Activated CD4-positive, alpha-beta T cell treated with anti-CD3 and anti-CD28 coated beads for 36 hours (primary cell): ENCODE results near the gene CAMK2D. TPM values are rescaled to one million over a fixed set of nuclear protein-coding genes. Genes with fewer than 3 reads are reported as not detected.

Experiments
- ATAC-seq: fragments of 200-7000 bp; cut with Tn5 transposase; one replicate; pipeline ENCODE4 v1.10.0; 2021; ENCODE audit warnings: mild to moderate bottlenecking, moderate library complexity
- CTCF ChIA-PET: fragments of 350-600 bp; sonication (Branson Sonifier 250); formaldehyde crosslinking; loops from one replicate; lab custom pipeline; 2021; ENCODE audit warnings: antibody characterized with exemption; lab: Charles Lee
- POLR2A ChIA-PET: fragments of 350-600 bp; sonication (Branson Sonifier 250); formaldehyde crosslinking; loops from one replicate; lab custom pipeline; 2021; ENCODE audit warnings: antibody characterized with exemption, inconsistent platforms; lab: Charles Lee
- DNase-seq: peaks from one replicate; pipeline ENCODE4 v3.0.0-alpha.2; 2020
- H3K27ac Mint-ChIP-seq: one replicate; pipeline ENCODE4 v1.8.0; 2021; ENCODE audit warnings: mixed read lengths
- H3K27me3 Mint-ChIP-seq: one replicate; pipeline ENCODE4 v1.8.0; 2021; ENCODE audit warnings: mixed read lengths
- H3K36me3 Mint-ChIP-seq: one replicate; pipeline ENCODE4 v1.8.0; 2021; ENCODE audit warnings: low read depth, mixed read lengths
- H3K4me1 Mint-ChIP-seq: one replicate; pipeline ENCODE4 v1.8.0; 2021; ENCODE audit warnings: mixed read lengths
- H3K4me3 Mint-ChIP-seq: one replicate; pipeline ENCODE4 v1.8.0; 2021; ENCODE audit warnings: mild to moderate bottlenecking, moderate library complexity, mixed read lengths
- H3K9me3 Mint-ChIP-seq: one replicate; pipeline ENCODE4 v1.8.0; 2021; ENCODE audit warnings: low read depth, mixed read lengths
- intact Hi-C, 2 experiments: fragments of 100-400 bp; cut with DNase I in 1 of 2; cut with micrococcal nuclease in 1 of 2; formaldehyde crosslinking; loops; one replicate each; pipeline versions ENCODE4 v1.14.2 to v1.15.1; 2022 to 2024; cut with DNase I, micrococcal nuclease
- total RNA-seq, 2 experiments: library from RNA; stranded (reverse); gene quantifications; one replicate each; pipeline ENCODE4 v1.2.3, GENCODE V29; 2021

Gene CAMK2D
- total RNA-seq, 2 experiments from 2014 or later, result 70.3 to 71.3 TPM

DNA sequence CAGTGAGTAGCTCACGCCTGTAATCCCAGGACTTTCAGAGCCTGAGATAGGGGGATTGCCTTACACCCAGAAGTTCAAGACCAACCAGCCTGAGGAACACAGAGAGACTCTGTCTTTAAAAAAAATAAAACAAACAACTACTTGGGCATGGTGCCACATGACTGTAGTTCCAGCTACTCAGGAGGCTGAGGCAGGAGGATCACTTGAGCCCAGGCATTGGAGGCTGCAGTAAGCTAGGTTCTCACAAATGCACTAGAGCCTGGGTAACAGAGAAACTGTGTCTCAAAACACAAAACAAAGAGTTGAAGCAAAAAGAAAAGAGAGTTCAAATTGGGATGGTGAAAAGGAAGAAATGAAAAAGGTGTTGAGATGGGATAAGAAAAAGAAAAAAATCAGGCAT lies 10.8 kb downstream of the CAMK2D start:
- CTCF ChIA-PET, result interaction anchor here (0.6 to 1.3 kb wide), 2 partner anchors 9 to 84 kb away, joined by 3 to 4 read pairs; no protein-coding TSS in a partner anchor
- Mint-ChIP-seq H3K4me1 (peaks cover 43% of the 10 kb centered on the region), H3K27ac (no peak overlapping the region), H3K36me3 (peaks cover 46% of the 10 kb centered on the region), H3K9me3 (no peaks in the 10 kb centered on the region), H3K27me3 (no peaks in the 10 kb centered on the region), H3K4me3 (no peak overlapping the region)
- POLR2A ChIA-PET, result interaction anchor here (0.6 kb wide), 1 partner anchor 18 kb away, joined by 3 read pairs; no protein-coding TSS in a partner anchor
- ATAC-seq, result no peak
- no peak for DNase-seq
- intact Hi-C loops, result no loop called here

DNA sequence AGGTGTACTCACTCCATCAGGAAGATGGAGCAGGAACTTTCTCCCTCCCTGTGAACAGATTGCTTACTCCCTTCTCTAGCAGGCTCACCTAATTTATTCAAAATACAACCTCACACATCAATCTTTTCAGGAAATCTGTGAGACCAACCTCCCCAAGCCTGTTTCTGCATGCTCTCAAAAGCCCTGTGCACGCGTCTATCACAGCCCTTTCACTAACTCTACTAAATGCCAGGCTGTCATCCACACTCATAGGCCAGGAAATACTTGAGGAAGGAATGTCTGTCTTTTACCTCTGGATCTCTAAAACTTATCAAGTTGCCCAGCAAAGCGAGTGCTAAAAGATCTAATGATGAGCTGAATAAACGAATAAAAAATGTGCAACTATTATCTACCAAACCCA lies 11.2 kb downstream of the CAMK2D start:
- Mint-ChIP-seq H3K27me3 (no peaks in the 10 kb centered on the region), H3K4me3 (no peak overlapping the region), H3K4me1 (peaks cover 40% of the 10 kb centered on the region), H3K36me3 (peaks cover 44% of the 10 kb centered on the region), H3K9me3 (no peaks in the 10 kb centered on the region), H3K27ac (no peak overlapping the region)
- DNase-seq, result no peak
- intact Hi-C loops, result no loop called here
- ChIA-PET POLR2A (interaction anchor here (0.6 kb wide), 1 partner anchor 17 kb away, joined by 3 read pairs; no protein-coding TSS in a partner anchor), CTCF (interaction anchor here (0.6 to 1.3 kb wide), 2 partner anchors 10 to 83 kb away, joined by 3 to 4 read pairs; no protein-coding TSS in a partner anchor)
- ATAC-seq, result no peak

DNA sequence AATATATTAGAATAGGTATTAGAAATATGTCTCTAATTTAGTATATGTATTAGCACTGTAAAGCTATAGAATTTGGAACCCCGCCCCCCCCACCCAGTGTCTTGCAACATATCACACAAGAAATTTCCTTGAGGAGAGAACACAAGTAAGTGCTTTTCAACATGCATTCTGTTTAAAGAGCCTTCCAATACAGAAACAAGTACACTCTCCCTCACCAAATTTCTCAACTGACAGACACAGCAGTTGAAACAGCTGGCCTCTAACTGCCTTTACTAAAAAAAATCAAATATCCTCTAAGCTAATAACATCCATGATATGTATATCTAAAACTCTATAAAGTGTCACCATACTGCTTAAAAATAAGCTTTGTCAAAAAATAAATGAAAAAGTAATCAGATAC lies 12.4 kb downstream of the CAMK2D start:
- H3K4me1 Mint-ChIP-seq, result peaks cover 32% of the 10 kb centered on the region
- ATAC-seq, result no peak
- CTCF ChIA-PET, result interaction anchor here (0.5 kb wide), 1 partner anchor 226 kb away, joined by 3 read pairs; no protein-coding TSS in a partner anchor
- H3K36me3 Mint-ChIP-seq, result peaks cover 39% of the 10 kb centered on the region
- no peaks in the 10 kb centered on the region for H3K9me3 Mint-ChIP-seq
- intact Hi-C loops, result no loop called here
- DNase-seq, result no peak
- H3K27ac Mint-ChIP-seq, result no peak overlapping the region
- POLR2A ChIA-PET, result no interaction called here
- H3K4me3 Mint-ChIP-seq, result no peak overlapping the region
- H3K27me3 Mint-ChIP-seq, result no peaks in the 10 kb centered on the region

DNA sequence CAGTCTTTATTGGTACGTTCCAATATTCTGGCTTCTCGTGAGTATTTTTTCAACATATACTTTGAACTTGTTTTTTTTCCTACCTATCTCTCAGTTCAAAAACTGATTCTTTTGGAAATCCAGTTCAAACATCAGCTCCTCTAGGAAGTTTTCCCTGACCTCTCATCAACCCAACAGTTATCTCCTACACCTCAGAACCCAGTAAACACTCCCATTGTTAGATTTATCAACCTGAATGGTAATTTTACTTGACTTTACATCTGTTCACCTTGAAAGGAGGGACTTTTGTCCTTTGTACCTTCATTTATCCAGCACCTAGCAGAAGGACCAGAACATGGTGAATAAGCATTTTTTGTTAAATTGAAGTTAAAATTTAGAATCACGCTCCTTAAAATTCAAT lies 13.6 kb downstream of the CAMK2D start:
- intact Hi-C loops, result no loop called here
- peaks cover 31% of the 10 kb centered on the region for H3K4me1 Mint-ChIP-seq
- CTCF ChIA-PET, result no interaction called here
- H3K4me3 Mint-ChIP-seq, result no peak overlapping the region
- no peaks in the 10 kb centered on the region for H3K9me3 Mint-ChIP-seq
- H3K36me3 Mint-ChIP-seq, result peaks cover 38% of the 10 kb centered on the region
- no peak overlapping the region for H3K27ac Mint-ChIP-seq
- DNase-seq (no peak), ATAC-seq (no peak)
- POLR2A ChIA-PET, result no interaction called here
- H3K27me3 Mint-ChIP-seq, result no peaks in the 10 kb centered on the region

DNA sequence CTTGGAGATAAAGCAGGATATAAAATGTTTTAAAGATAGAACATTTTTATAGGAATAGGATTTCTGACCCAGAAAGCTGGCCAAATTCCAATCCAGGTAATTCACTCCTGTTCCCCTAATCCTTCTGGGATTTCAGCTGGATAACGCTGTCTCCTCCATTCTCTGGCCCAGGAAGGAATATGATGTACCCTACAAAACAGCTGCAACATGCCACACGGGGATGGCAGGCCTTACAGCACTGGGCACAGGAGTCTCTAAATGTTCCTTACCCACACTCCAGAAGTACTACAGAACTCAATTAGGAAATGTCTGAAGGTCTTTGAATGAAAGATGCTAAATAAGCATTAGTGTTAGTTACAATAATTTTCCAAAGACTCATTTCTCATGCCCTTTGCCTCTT lies 15.8 kb downstream of the CAMK2D start:
- CTCF ChIA-PET, result interaction anchor here (0.8 to 1.1 kb wide), 3 partner anchors 10 to 1083 kb away, joined by 3 to 4 read pairs (median 4); no protein-coding TSS in a partner anchor
- intact Hi-C loops, result no loop called here
- Mint-ChIP-seq H3K4me3 (no peak overlapping the region), H3K27me3 (no peaks in the 10 kb centered on the region), H3K27ac (no peak overlapping the region), H3K36me3 (peaks cover 35% of the 10 kb centered on the region), H3K4me1 (peaks cover 27% of the 10 kb centered on the region), H3K9me3 (no peaks in the 10 kb centered on the region)
- ATAC-seq, result no peak
- DNase-seq, result no peak
- POLR2A ChIA-PET, result no interaction called here

DNA sequence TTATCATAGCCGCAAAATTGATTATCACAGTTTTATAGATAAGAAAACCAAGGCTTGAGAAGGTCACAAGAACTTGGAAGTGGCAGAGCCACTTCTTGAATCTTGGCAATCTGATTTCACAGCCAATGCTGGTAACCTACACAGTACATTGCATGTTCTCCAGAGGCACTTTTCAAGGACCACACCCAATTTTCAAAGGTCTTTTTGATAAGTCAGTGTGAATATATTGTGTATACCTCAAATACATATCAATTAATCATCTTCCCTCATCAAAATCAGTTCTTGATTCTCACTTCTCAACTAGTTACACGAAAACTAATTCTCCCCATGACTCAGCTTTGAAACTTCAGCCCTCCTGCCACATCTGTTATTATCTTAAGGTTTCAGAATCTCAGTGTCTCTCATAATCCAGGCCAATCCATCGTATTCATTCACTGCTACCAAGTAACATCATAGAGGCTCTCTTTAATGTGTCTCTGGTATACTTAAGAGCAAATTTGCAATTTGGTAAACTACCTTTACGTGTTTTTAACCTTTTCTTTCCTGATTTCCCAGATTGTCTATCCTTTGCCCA lies 16.8 kb downstream of the CAMK2D start:
- Mint-ChIP-seq H3K36me3 (peaks cover 34% of the 10 kb centered on the region), H3K27ac (no peak overlapping the region), H3K27me3 (no peaks in the 10 kb centered on the region), H3K4me3 (no peak overlapping the region), H3K4me1 (peaks cover 26% of the 10 kb centered on the region), H3K9me3 (no peaks in the 10 kb centered on the region)
- ATAC-seq, result peak; percentile 82
- ChIA-PET POLR2A (no interaction called here), CTCF (interaction anchor here (0.8 to 1.1 kb wide), 2 partner anchors 188 to 1082 kb away, joined by 4 read pairs; no protein-coding TSS in a partner anchor)
- no peak for DNase-seq
- intact Hi-C loops, result no loop called here

DNA sequence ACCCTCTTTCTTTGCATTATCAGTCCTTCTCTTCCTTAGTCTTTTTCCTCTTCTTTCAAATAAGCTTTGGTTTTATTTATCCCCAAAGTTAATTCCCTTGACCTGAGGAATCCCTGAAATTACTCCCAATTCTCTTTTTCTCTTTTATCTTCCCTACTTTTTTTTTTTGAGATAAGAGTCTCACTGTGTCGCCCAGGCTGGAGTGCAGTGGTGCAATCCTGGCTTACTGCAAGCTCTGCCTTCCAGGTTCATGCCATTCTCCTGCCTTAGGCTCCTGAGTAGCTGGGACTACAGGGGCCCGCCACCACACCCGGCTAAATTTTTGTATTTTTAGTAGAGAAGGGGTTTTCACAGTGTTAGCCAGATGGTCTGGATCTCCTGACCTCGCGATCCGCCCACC lies 17.8 kb downstream of the CAMK2D start:
- CTCF ChIA-PET, result interaction anchor here (0.8 to 1.0 kb wide), 2 partner anchors 33 to 61 kb away, joined by 3 read pairs; no protein-coding TSS in a partner anchor
- ATAC-seq, result no peak
- POLR2A ChIA-PET, result interaction anchor here (0.6 kb wide), 1 partner anchor 10 kb away, joined by 4 read pairs; no protein-coding TSS in a partner anchor
- peaks cover 40% of the 10 kb centered on the region for H3K36me3 Mint-ChIP-seq
- no peaks in the 10 kb centered on the region for H3K9me3 Mint-ChIP-seq
- H3K27ac Mint-ChIP-seq, result no peak overlapping the region
- intact Hi-C loops, result no loop called here
- DNase-seq, result no peak
- H3K4me1 Mint-ChIP-seq, result peaks cover 35% of the 10 kb centered on the region
- H3K27me3 Mint-ChIP-seq, result no peaks in the 10 kb centered on the region
- H3K4me3 Mint-ChIP-seq, result no peak overlapping the region

DNA sequence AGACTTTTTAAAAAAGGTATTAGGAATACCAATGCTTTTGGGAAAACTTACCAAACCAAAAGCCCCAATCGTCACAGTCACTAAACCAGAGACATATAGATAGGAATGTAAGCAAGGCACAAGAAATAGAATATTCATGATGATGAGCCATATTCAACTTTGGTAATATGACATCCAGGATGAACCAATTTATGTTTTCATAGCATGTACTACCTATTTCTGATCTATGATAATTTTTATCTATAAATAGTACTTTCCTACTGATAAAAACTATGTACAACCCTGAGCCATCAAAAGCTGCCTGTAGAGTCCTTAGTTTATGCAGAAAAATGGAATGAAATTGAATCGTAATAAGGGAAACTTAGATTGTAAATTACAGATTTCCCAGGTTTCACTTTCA lies 18.9 kb downstream of the CAMK2D start:
- intact Hi-C loops, result no loop called here

DNA sequence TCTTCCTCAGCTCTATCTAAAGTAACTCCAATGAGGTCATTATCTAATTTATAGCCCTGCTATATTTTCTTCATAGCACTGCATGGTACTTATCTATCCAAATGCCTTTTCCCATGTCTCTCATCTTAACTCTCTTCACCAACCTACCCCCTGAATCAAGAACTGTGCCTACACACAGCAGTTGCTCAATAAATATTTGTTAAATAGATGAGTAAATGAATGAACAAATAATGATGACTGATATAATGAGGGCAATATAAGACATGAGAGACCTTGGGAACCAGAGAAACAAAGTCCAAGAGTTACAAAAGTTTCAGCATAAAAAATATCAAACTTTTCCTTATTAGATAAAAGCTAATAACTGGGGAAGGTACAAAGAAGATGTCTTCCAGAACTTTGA lies 19.6 kb downstream of the CAMK2D start:
- H3K27ac Mint-ChIP-seq, result no peak overlapping the region
- ChIA-PET CTCF (interaction anchor here (1.3 kb wide), 1 partner anchor 194 kb away, joined by 3 read pairs; no protein-coding TSS in a partner anchor), POLR2A (no interaction called here)
- H3K27me3 Mint-ChIP-seq, result no peaks in the 10 kb centered on the region
- peaks cover 35% of the 10 kb centered on the region for H3K36me3 Mint-ChIP-seq
- ATAC-seq (no peak), DNase-seq (no peak)
- peaks cover 34% of the 10 kb centered on the region for H3K4me1 Mint-ChIP-seq
- intact Hi-C loops, result no loop called here
- no peaks in the 10 kb centered on the region for H3K9me3 Mint-ChIP-seq
- H3K4me3 Mint-ChIP-seq, result no peak overlapping the region

More for the DNA sequence above, 18.9 kb downstream of the CAMK2D start:
- no peaks in the 10 kb centered on the region for H3K27me3 Mint-ChIP-seq
- POLR2A ChIA-PET, result no interaction called here
- CTCF ChIA-PET, result interaction anchor here (1.3 kb wide), 1 partner anchor 194 kb away, joined by 3 read pairs; no protein-coding TSS in a partner anchor
- H3K27ac Mint-ChIP-seq, result no peak overlapping the region
- DNase-seq (no peak), ATAC-seq (no peak)
- no peaks in the 10 kb centered on the region for H3K9me3 Mint-ChIP-seq
- H3K4me3 Mint-ChIP-seq, result no peak overlapping the region
- H3K36me3 Mint-ChIP-seq, result peaks cover 36% of the 10 kb centered on the region
- peaks cover 31% of the 10 kb centered on the region for H3K4me1 Mint-ChIP-seq

DNA sequence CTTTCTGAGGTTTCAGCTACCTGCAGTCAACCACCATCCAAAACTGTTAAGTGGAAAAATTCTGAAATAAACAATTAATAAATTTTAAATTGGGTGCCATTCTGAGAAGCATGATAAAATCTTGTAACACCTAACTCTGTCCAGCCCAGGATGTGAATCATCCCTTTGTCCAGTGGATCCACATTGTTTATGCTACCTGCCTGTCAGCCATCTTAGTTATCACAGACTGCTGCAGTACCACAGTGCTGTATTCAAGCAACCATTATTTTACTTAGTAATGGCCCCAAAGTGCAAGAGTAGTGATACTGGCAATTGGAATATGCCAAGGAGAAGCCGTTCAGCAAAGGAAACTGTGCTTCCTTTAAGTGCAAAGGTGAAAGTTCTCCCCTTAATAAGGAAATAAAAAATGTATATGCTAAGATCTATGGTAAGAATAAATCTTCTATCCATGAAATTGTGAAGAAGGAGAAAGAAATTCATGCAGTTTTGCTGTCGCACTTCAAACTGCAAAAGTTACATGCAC lies 20.6 kb downstream of the CAMK2D start:
- ChIA-PET CTCF (no interaction called here), POLR2A (no interaction called here)
- Mint-ChIP-seq H3K27me3 (no peaks in the 10 kb centered on the region), H3K27ac (no peak overlapping the region), H3K4me1 (peaks cover 41% of the 10 kb centered on the region), H3K36me3 (peaks cover 41% of the 10 kb centered on the region), H3K4me3 (no peak overlapping the region), H3K9me3 (no peaks in the 10 kb centered on the region)
- no peak for ATAC-seq
- intact Hi-C loops, result no loop called here
- no peak for DNase-seq

DNA sequence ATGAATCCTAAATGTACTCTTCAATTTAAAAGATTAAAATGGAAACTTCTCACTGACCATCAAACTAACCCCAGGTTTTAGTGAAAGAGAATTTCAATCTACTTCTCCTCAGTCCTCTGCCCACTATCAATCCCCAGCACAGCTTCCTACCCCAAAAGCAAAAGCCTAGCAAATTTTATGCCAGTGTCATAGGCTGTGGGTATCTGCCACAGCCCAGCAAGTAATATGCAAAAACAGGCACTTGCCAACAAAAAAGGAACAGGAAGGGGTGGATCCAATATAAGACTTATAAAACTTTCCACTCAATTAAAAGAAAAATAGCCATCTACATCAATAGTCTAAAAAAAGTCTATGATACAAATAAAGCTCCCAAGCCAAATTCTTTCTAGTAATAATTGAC lies 22.3 kb downstream of the CAMK2D start:
- no peaks in the 10 kb centered on the region for H3K9me3 Mint-ChIP-seq
- CTCF ChIA-PET, result no interaction called here
- peak overlapping the region; percentile 60 for H3K27ac Mint-ChIP-seq
- POLR2A ChIA-PET, result no interaction called here
- no peak overlapping the region for H3K4me3 Mint-ChIP-seq
- intact Hi-C loops, result no loop called here
- ATAC-seq, result peak; percentile 63
- peaks cover 49% of the 10 kb centered on the region for H3K4me1 Mint-ChIP-seq
- DNase-seq, result no peak
- peaks cover 47% of the 10 kb centered on the region for H3K36me3 Mint-ChIP-seq
- no peaks in the 10 kb centered on the region for H3K27me3 Mint-ChIP-seq

DNA sequence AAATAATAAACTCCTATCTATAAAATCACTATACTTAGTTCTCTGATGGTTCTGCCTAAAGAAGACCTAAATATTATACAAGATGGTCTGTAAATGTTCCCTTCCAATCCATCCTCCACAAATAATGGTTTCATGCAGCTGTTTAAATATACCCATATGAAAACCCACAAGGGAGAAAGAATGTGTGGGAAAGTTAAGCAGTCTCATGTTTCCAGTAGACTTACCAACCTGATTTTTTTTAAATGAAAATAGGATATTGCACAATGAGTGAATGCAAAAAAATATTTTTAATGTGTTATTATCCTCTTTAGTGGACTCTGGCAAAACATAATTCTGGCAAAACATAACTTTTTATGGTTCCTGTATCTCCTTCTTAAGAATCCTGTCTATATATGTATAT lies 23.3 kb downstream of the CAMK2D start:
- H3K9me3 Mint-ChIP-seq, result no peaks in the 10 kb centered on the region
- H3K4me3 Mint-ChIP-seq, result no peak overlapping the region
- peaks cover 58% of the 10 kb centered on the region for H3K4me1 Mint-ChIP-seq
- ChIA-PET CTCF (no interaction called here), POLR2A (no interaction called here)
- no peaks in the 10 kb centered on the region for H3K27me3 Mint-ChIP-seq
- DNase-seq (no peak), ATAC-seq (no peak)
- peaks cover 47% of the 10 kb centered on the region for H3K36me3 Mint-ChIP-seq
- H3K27ac Mint-ChIP-seq, result no peak overlapping the region
- intact Hi-C loops, result no loop called here
